ENCODE results near the gene MEG3. TPM values are rescaled to one million over a fixed set of nuclear protein-coding genes. Genes with fewer than 3 reads are reported as not detected.

The MEG3 gene
- total RNA-seq, 1 donor from 2014 or later: 32.3 TPM

- Mint-ChIP-seq H3K9me3 (ENCODE audit: low read depth) (peaks cover 4% of the 10 kb centered on the region), H3K27ac (peak overlapping the region; percentile 53), H3K27me3 (no peaks in the 10 kb centered on the region), H3K36me3 (ENCODE audit: insufficient read depth) (peaks cover 2% of the 10 kb centered on the region), H3K4me1 (ENCODE audit: low read depth) (peaks cover 2% of the 10 kb centered on the region), H3K4me3 (ENCODE audit: low read depth) (no peak overlapping the region)
- no peak for DNase-seq (ENCODE audit: low spot score, unreplicated experiment)
- no peak for TF ChIP-seq CTCF (IDR thresholded peaks at IDR 0.05; ENCODE audit: unreplicated experiment)
Observed at GRCh38 chr14:100872259-100873095, 46.6 kb downstream of the MEG3 start.

GRCh38 chr14:100873096-100873482 is 47.2 kb downstream of the MEG3 start:
- Mint-ChIP-seq H3K36me3 (ENCODE audit: insufficient read depth) (peaks cover 2% of the 10 kb centered on the region), H3K27ac (peak overlapping the region; percentile 29), H3K27me3 (no peaks in the 10 kb centered on the region), H3K4me1 (ENCODE audit: low read depth) (peaks cover 2% of the 10 kb centered on the region), H3K9me3 (ENCODE audit: low read depth) (peaks cover 4% of the 10 kb centered on the region), H3K4me3 (ENCODE audit: low read depth) (no peak overlapping the region)
- TF ChIP-seq CTCF (IDR thresholded peaks at IDR 0.05; ENCODE audit: unreplicated experiment): no peak
- DNase-seq (ENCODE audit: low spot score, unreplicated experiment): no peak

- Mint-ChIP-seq H3K9me3 (ENCODE audit: low read depth) (peaks cover 4% of the 10 kb centered on the region), H3K27ac (no peak overlapping the region), H3K4me3 (ENCODE audit: low read depth) (no peak overlapping the region), H3K36me3 (ENCODE audit: insufficient read depth) (peaks cover 2% of the 10 kb centered on the region), H3K27me3 (no peaks in the 10 kb centered on the region), H3K4me1 (ENCODE audit: low read depth) (peaks cover 2% of the 10 kb centered on the region)
- no peak for TF ChIP-seq CTCF (IDR thresholded peaks at IDR 0.05; ENCODE audit: unreplicated experiment)
- no peak for DNase-seq (ENCODE audit: low spot score, unreplicated experiment)
Observed at GRCh38 chr14:100874051-100874410, 48.1 kb downstream of the MEG3 start.

GRCh38 chr14:100874411-100875091 is 48.6 kb downstream of the MEG3 start:
- no peak for TF ChIP-seq CTCF (IDR thresholded peaks at IDR 0.05; ENCODE audit: unreplicated experiment)
- Mint-ChIP-seq H3K36me3 (ENCODE audit: insufficient read depth) (peaks cover 2% of the 10 kb centered on the region), H3K4me3 (ENCODE audit: low read depth) (no peak overlapping the region), H3K4me1 (ENCODE audit: low read depth) (peaks cover 2% of the 10 kb centered on the region), H3K9me3 (ENCODE audit: low read depth) (peaks cover 4% of the 10 kb centered on the region), H3K27ac (no peak overlapping the region), H3K27me3 (no peaks in the 10 kb centered on the region)
- DNase-seq (ENCODE audit: low spot score, unreplicated experiment): no peak

- no peak for TF ChIP-seq CTCF (IDR thresholded peaks at IDR 0.05; ENCODE audit: unreplicated experiment)
- Mint-ChIP-seq H3K4me1 (ENCODE audit: low read depth) (peaks cover 2% of the 10 kb centered on the region), H3K27me3 (no peaks in the 10 kb centered on the region), H3K4me3 (ENCODE audit: low read depth) (no peak overlapping the region), H3K36me3 (ENCODE audit: insufficient read depth) (peaks cover 2% of the 10 kb centered on the region), H3K9me3 (ENCODE audit: low read depth) (peaks cover 4% of the 10 kb centered on the region), H3K27ac (no peak overlapping the region)
- no peak for DNase-seq (ENCODE audit: low spot score, unreplicated experiment)
Observed at GRCh38 chr14:100875126-100875525, 49.2 kb downstream of the MEG3 start.

All from progenitor cell of endocrine pancreas (in vitro differentiated cells).